Endothelial cell of umbilical vein (primary cell): Measurements from ENCODE around the gene FPR1.

ENCODE experiments used
- CTCF ChIP-seq, 2 donors: IDR thresholded peaks; 1 replicate in 1 of 2; 2 replicates in 1 of 2; pipeline ENCODE4 v1.5.1; 2011; ENCODE audit warnings: low read length in 2 of 2, mild to moderate bottlenecking in 2 of 2, moderate library complexity in 2 of 2, control low read depth in 1 of 2, inconsistent platforms in 1 of 2, low read depth in 1 of 2; ENCODE audit not compliant: insufficient read depth in 1 of 2; ENCODE audit errors: extremely low read depth in 1 of 2
- EZH2 ChIP-seq: IDR thresholded peaks from 2 replicates; pipeline ENCODE4 v1.6.1; 2012; ENCODE audit warnings: borderline replicate concordance, low read depth, mild to moderate bottlenecking, moderate library complexity, low read length, inconsistent platforms; ENCODE audit not compliant: severe bottlenecking
- FOS ChIP-seq: IDR thresholded peaks from 2 replicates; pipeline ENCODE4 v1.6.1; 2011; ENCODE audit warnings: mild to moderate bottlenecking, low read length, moderate library complexity, borderline replicate concordance; ENCODE audit not compliant: insufficient read depth
- GATA2 ChIP-seq: IDR thresholded peaks from 2 replicates; pipeline ENCODE4 v1.7.0; 2011; ENCODE audit warnings: low read depth, mild to moderate bottlenecking, moderate library complexity, mixed read lengths, low read length; ENCODE audit not compliant: insufficient read length, insufficient read depth
- JUN ChIP-seq: IDR thresholded peaks from 2 replicates; pipeline ENCODE4 v1.6.1; 2011; ENCODE audit warnings: borderline replicate concordance, low read depth; ENCODE audit not compliant: insufficient read length, insufficient read depth
- MAX ChIP-seq: IDR thresholded peaks from 2 replicates; pipeline ENCODE4 v1.6.1; 2011; ENCODE audit not compliant: insufficient read depth, insufficient read length
- MYC ChIP-seq: IDR thresholded peaks from one replicate; pipeline ENCODE4 v1.6.1; 2011; ENCODE audit warnings: mild to moderate bottlenecking, low read depth, low read length
- POLR2A ChIP-seq: IDR thresholded peaks from 2 replicates; pipeline ENCODE4 v1.6.1; 2012; ENCODE audit warnings: low read depth, mild to moderate bottlenecking, control low read depth, low read length
- POLR2AphosphoS5 ChIP-seq: IDR thresholded peaks from 2 replicates; pipeline ENCODE4 v1.6.1; 2012; ENCODE audit warnings: low read depth, mild to moderate bottlenecking, control low read depth, low read length, moderate library complexity; ENCODE audit not compliant: insufficient read depth

- no peak for TF ChIP-seq CTCF (IDR thresholded peaks at IDR 0.05; ENCODE audit: extremely low read depth in 1 of 2, insufficient read depth in 1 of 2, low read depth in 1 of 2, low read length in 2 of 2)
- TF ChIP-seq POLR2A, result no peak
- no peak for TF ChIP-seq JUN
- no peak for TF ChIP-seq MAX
- TF ChIP-seq EZH2, result no peak
- no peak for TF ChIP-seq POLR2AphosphoS5
- no peak for TF ChIP-seq MYC
- no peak for TF ChIP-seq GATA2
- TF ChIP-seq FOS, result no peak
Observed at GRCh38 chr19:51798062-51798461, 46.4 kb upstream of the FPR1 start.
